OCI-LY7 (cell line): Measurements from ENCODE around the gene FAM135A. TPM values are rescaled to one million over a fixed set of nuclear protein-coding genes. Genes with fewer than 3 reads are reported as not detected.

Experiments used
- BruUV-seq: library from RNA; stranded (reverse); fragments of 400-500 nt; replicated peaks from 2 replicates; lab custom pipeline; 2021; lab: Mats Ljungman, UMichigan
- CTCF ChIA-PET: fragments of 300-600 bp; sonication (Branson Sonifier 250); formaldehyde crosslinking; loops from one replicate; lab custom pipeline; 2022; ENCODE audit warnings: antibody characterized with exemption; ENCODE audit not compliant: unreplicated experiment; lab: Charles Lee
- POLR2A ChIA-PET: fragments of 300-600 bp; sonication (Branson Sonifier 250); formaldehyde crosslinking; loops from one replicate; lab custom pipeline; 2022; ENCODE audit warnings: antibody characterized with exemption; lab: Charles Lee
- DNase-seq: peaks from one replicate; pipeline ENCODE4 v3.0.0-alpha.2; 2015; ENCODE audit warnings: low spot score
- H2AFZ ChIP-seq: fragments of 200-600 bp; sonication (generic), shearing (Covaris generic); 2 replicates; pipeline ENCODE4 v1.6.1; 2014; ENCODE audit warnings: mild to moderate bottlenecking, antibody characterized with exemption, low read length, moderate library complexity
- H3K27ac ChIP-seq: fragments of 200-600 bp; sonication (generic); 2 replicates; pipeline ENCODE4 v1.5.1; 2014; ENCODE audit warnings: mixed run types, low read depth, mild to moderate bottlenecking, moderate library complexity, low read length, inconsistent platforms; ENCODE audit not compliant: poor library complexity, severe bottlenecking
- H3K36me3 ChIP-seq: fragments of 200-600 bp; sonication (generic); 2 replicates; pipeline ENCODE4 v1.6.1; 2014; ENCODE audit warnings: mild to moderate bottlenecking, antibody characterized with exemption, low read length, moderate library complexity, mixed read lengths; ENCODE audit not compliant: insufficient read depth
- H3K4me1 ChIP-seq: fragments of 200-600 bp; sonication (generic); 2 replicates; pipeline ENCODE4 v1.5.1; 2014; ENCODE audit warnings: mild to moderate bottlenecking, low read length; ENCODE audit not compliant: insufficient read depth, poor library complexity, severe bottlenecking
- H3K4me2 ChIP-seq: fragments of 200-600 bp; sonication (generic); 2 replicates; pipeline ENCODE4 v1.6.1; 2014; ENCODE audit warnings: mild to moderate bottlenecking, low read length
- H3K4me3 ChIP-seq: fragments of 200-600 bp; sonication (generic); 2 replicates; pipeline ENCODE4 v1.5.1; 2014; ENCODE audit warnings: mild to moderate bottlenecking, low read depth, low read length; ENCODE audit not compliant: poor library complexity, severe bottlenecking
- H3K79me2 ChIP-seq: fragments of 200-600 bp; sonication (generic); 2 replicates; pipeline ENCODE4 v1.6.1; 2016; ENCODE audit warnings: low read depth, mild to moderate bottlenecking, low read length, moderate library complexity, mixed read lengths; ENCODE audit not compliant: insufficient read depth
- H3K9me2 ChIP-seq: fragments of 200-600 bp; sonication (generic); 2 replicates; pipeline ENCODE4 v1.6.1; 2016; ENCODE audit warnings: mild to moderate bottlenecking, low read length, mixed read lengths; ENCODE audit not compliant: insufficient read depth
- H3K9me3 ChIP-seq: fragments of 200-600 bp; sonication (generic); 2 replicates; pipeline ENCODE4 v1.6.1; 2014; ENCODE audit warnings: mild to moderate bottlenecking, mixed run types, low read length, mixed read lengths
- H4K20me1 ChIP-seq: fragments of 200-600 bp; sonication (generic); 2 replicates; pipeline ENCODE4 v1.6.1; 2014; ENCODE audit warnings: mild to moderate bottlenecking, antibody characterized with exemption, low read length, moderate library complexity, mixed read lengths; ENCODE audit not compliant: insufficient read depth
- EZH2phosphoT487 ChIP-seq: fragments of 200-600 bp; sonication (generic); IDR thresholded peaks from 2 replicates; pipeline ENCODE4 v1.6.1; 2018; ENCODE audit warnings: low read depth, borderline replicate concordance, mild to moderate bottlenecking, mixed run types, antibody characterized with exemption, low read length, moderate library complexity, mixed read lengths
- intact Hi-C: fragments of 100-400 bp; cut with micrococcal nuclease; formaldehyde crosslinking; loops from one replicate; pipeline ENCODE4 v1.10.0; 2022; ENCODE audit not compliant: unreplicated experiment
- total RNA-seq, 2 experiments: library from RNA; depleted of rRNA in 1 of 2; stranded (reverse); fragments of >200 nt in 1 of 2; shearing (Covaris generic) in 1 of 2; gene quantifications; 2 replicates each; pipeline ENCODE4 v1.2.3, GENCODE V29; 2014 to 2022
- TF ChIP-seq, protein P1 (sequence below): fragments of 200-600 bp; sonication (generic); conservative IDR thresholded peaks from 2 replicates; pipeline ENCODE4 v1.5.1; 2014; ENCODE audit warnings: mild to moderate bottlenecking, antibody characterized with exemption, low read length, moderate library complexity, mixed read lengths

Gene FAM135A
- total RNA-seq, 2 experiments from 2014 or later, result 35.5 to 66.2 TPM

GRCh38 chr6:70369332-70369950 is 43.9 kb upstream of the FAM135A start:
- Histone ChIP-seq H3K36me3 (no peaks in the 10 kb centered on the region), H3K4me3 (no peak overlapping the region), H4K20me1 (no peaks in the 10 kb centered on the region), H3K4me1 (no peaks in the 10 kb centered on the region), H3K79me2 (no peaks in the 10 kb centered on the region), H3K9me2 (no peaks in the 10 kb centered on the region), H2AFZ (no peak overlapping the region), H3K27ac (no peak overlapping the region), H3K9me3 (no peaks in the 10 kb centered on the region), H3K4me2 (no peak overlapping the region)
- intact Hi-C loops, result loop anchor here (2.0 kb wide), 2 partner anchors 59 to 149 kb away; no protein-coding TSS in a partner anchor
- peak; percentile 58 for DNase-seq
- BruUV-seq, result no TSS peak
- ChIA-PET POLR2A (interaction anchor here (1.2 kb wide), 1 partner anchor 44 kb away, joined by 4 read pairs; the partner anchor contains the start of gene FAM135A), CTCF (interaction anchor here (0.6 to 0.7 kb wide), 2 partner anchors 60 to 149 kb away, joined by 3 to 4 read pairs; no protein-coding TSS in a partner anchor)
- TF ChIP-seq, protein P1, sequence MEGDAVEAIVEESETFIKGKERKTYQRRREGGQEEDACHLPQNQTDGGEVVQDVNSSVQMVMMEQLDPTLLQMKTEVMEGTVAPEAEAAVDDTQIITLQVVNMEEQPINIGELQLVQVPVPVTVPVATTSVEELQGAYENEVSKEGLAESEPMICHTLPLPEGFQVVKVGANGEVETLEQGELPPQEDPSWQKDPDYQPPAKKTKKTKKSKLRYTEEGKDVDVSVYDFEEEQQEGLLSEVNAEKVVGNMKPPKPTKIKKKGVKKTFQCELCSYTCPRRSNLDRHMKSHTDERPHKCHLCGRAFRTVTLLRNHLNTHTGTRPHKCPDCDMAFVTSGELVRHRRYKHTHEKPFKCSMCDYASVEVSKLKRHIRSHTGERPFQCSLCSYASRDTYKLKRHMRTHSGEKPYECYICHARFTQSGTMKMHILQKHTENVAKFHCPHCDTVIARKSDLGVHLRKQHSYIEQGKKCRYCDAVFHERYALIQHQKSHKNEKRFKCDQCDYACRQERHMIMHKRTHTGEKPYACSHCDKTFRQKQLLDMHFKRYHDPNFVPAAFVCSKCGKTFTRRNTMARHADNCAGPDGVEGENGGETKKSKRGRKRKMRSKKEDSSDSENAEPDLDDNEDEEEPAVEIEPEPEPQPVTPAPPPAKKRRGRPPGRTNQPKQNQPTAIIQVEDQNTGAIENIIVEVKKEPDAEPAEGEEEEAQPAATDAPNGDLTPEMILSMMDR, result peak; percentile 82
- no peak for TF ChIP-seq EZH2phosphoT487

DNA sequence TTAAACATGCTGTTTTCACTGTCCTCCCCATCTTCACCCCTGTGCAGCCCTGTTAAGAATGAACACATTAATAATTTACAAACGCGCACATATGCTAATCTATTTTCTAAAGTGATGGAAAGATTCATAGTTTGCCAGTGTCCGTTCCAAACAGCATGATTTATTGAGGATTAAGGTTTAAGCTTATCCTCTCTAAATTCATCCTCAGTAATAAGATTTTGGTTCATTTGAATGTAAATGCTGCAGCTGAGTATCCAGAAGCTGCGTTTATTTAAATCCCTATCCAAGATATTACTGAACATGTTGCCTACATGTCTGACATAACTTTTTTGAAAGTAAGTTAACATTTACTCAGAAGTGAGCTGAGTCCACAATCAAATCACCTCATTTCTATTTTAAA is 42.8 kb upstream of the FAM135A start:
- Histone ChIP-seq H2AFZ (no peak overlapping the region), H3K79me2 (no peaks in the 10 kb centered on the region), H3K9me2 (no peaks in the 10 kb centered on the region), H3K27ac (no peak overlapping the region), H3K4me2 (no peak overlapping the region), H3K36me3 (no peaks in the 10 kb centered on the region), H4K20me1 (no peaks in the 10 kb centered on the region), H3K4me1 (no peaks in the 10 kb centered on the region), H3K9me3 (no peaks in the 10 kb centered on the region), H3K4me3 (no peak overlapping the region)
- no TSS peak for BruUV-seq
- ChIA-PET POLR2A (interaction anchor here (1.2 kb wide), 2 partner anchors 18 to 466 kb away, joined by 3 to 6 read pairs; no protein-coding TSS in a partner anchor), CTCF (interaction anchor here (1.3 kb wide), 1 partner anchor 150 kb away, joined by 4 read pairs; no protein-coding TSS in a partner anchor)
- TF ChIP-seq EZH2phosphoT487, result no peak
- TF ChIP-seq, protein P1, result no peak
- no peak for DNase-seq
- intact Hi-C loops, result loop anchor here (5.0 kb wide), 2 partner anchors 317 to 642 kb away; no protein-coding TSS in a partner anchor
